Fibroblast of skin of left biceps (primary cell): ENCODE results near the gene A4GALT.
"Not testable (repeated sequence)": the region's sequence is repeated elsewhere in the genome, so short reads cannot be mapped to it uniquely, and the experiment has no call there.

ENCODE experiments used
- DNase-seq, 2 experiments: peaks; one replicate each; pipeline ENCODE4 v3.0.0-alpha.2; 2013; ENCODE audit warnings: low read depth in 2 of 2

A4GALT gene

DNA sequence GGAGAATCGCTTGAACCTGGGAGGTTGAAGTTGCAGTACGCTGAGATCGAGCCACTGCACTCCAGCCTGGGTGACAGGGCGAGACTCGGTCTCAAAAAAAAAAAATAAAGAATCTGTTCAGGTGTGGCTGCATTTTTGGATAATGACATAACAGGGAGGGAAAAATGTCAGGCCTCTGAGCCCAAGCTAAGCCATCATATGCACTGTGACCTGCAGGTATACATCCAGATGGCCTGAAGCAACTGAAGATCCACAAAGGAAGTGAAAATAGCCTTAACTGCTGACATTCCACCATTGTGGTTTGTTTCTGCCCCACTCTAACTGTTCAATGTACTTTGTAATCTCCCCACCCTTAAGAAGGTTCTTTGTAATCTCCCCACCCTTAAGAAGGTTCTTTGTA, 19.6 kb upstream of the A4GALT start:
- not testable (repeated sequence) for DNase-seq

DNA sequence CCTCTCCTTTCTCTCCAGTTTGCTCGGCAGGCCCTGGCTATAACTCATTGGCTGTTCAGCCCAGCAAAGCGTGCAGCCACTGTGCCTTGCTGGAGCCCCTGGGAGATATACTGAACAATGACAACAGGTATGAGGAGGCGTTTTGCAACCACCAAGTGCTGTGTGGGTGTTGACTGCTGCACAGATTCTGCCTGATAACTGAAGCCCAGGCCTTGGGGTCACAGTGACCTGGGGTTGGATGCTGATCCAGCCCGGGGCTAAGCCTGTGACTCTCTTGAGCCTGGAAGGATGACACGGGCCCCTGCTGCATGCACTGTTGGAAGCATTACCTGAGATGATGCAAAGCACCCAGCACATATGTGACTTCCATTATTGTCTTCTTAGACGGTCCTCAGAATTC, 13.7 kb upstream of the A4GALT start:
- DNase-seq, result no peak

DNA sequence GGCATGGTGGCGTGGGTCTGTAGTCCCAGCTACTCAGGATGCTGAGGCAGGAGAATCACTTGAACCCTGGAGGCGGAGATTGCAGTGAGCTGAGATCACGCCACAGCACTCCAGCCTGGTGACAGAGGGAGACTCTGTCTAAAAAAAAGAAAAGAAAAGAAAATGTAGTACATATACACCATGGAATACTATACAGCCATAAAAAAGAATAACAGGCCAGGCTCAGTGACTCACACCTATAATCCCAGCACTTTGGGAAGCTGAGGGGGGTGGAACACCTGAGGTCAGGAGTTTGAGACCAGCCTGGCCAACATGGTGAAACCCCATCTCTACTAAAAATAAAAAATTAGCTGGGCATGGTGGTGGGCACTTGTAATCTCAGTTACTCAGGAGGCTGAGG, 12.7 kb upstream of the A4GALT start:
- not testable (repeated sequence) for DNase-seq

GRCh38 chr22:42732081-42732480, 11.4 kb upstream of the A4GALT start:
- no peak for DNase-seq

DNA sequence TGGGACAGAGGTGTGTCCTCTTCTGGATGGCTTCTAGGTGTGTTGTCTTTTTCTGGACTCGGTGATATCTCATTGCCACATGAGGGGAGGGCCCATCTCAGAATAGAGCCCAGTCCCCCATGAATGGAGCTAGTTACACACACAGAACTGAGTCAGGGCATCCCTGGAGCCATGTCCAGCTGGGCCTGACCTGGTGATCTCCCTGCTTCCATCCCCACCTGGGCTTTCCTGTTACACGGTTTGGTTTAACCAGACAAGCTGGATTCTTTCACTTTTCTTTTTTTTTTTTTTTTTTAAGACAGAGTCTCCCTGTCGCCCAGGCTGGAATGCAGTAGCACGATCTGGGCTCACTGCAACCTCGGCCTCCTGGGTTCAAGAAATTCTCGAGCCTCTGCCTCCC, 6.1 kb upstream of the A4GALT start:
- no peak for DNase-seq

- DNase-seq, result no peak
These were observed 5.1 kb upstream of the A4GALT start for GRCh38 chr22:42725606-42726355.

GRCh38 chr22:42724062-42724461, 3.4 kb upstream of the A4GALT start:
- DNase-seq, result no peak

DNA sequence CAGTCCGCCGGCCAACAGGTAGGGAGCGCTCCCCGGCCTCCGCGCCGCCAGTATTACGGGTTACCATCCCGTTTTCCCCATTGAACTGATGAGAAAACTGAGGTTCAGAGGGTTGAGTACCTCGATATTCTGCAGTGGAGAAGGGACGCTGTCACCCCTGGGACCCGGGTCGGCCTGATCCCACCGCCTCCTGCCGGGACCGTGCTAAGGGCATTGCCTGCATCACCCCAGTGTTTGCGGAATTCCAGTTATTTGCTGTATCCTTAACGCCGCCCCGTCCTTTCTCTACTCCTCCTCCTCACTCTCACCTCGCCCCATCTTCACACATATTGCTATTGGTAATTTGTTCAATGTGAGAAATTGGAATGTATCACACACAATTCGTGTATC, 370 bp upstream of the A4GALT start:
- no peak for DNase-seq

GRCh38 chr22:42719656-42720262, 911 bp downstream of the A4GALT start:
- DNase-seq, result no peak

GRCh38 chr22:42719133-42719532, 1.5 kb downstream of the A4GALT start:
- no peak for DNase-seq

GRCh38 chr22:42717197-42717928, 3.3 kb downstream of the A4GALT start:
- no peak for DNase-seq

DNA sequence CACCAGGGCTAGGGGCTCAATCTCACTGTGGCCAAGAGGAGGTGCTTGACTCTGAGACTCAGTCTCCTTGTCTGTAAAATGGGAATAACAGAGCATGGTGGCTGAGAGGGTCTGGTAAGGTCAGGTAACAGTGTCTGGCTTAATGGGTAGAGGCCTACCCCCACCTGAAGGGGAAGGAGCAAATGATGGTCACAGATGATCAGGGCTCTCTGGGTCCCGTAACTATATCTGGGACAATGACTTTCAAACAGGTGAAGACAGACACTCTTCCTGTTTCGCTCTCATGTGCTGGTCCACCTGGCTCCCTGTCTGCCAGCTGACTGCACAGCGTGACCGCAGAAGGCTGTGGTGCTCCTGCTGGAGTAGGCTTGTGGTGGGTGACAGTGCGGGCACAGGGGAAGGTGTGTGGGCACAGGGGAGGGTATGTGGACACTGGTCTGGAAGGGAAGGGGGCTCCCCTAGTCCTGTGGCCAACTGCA, 4.0 kb downstream of the A4GALT start:
- DNase-seq, result no peak

GRCh38 chr22:42716221-42716620, 4.4 kb downstream of the A4GALT start:
- DNase-seq, result no peak

- no peak for DNase-seq
These were observed 5.8 kb downstream of the A4GALT start for GRCh38 chr22:42714768-42715390.

DNA sequence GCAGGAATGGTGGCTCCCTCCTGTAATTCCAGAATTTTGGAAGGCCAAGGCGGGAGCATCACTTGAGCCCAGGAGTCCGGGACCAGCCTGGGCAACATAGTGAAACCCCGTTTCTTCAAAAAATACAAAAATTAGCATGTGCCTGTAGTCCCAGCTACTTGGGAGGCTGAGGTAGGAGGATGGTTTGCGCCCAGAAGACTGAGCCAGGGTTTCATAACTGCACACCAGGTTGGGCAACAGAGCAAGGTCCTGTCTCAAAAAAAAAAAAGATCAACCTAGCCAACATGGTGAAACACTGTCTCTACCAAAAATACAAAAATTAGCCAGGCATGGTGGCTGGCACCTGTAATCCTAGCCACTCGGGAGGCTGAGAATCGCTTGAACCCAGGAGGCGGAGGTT, 6.4 kb downstream of the A4GALT start:
- no peak for DNase-seq

DNA sequence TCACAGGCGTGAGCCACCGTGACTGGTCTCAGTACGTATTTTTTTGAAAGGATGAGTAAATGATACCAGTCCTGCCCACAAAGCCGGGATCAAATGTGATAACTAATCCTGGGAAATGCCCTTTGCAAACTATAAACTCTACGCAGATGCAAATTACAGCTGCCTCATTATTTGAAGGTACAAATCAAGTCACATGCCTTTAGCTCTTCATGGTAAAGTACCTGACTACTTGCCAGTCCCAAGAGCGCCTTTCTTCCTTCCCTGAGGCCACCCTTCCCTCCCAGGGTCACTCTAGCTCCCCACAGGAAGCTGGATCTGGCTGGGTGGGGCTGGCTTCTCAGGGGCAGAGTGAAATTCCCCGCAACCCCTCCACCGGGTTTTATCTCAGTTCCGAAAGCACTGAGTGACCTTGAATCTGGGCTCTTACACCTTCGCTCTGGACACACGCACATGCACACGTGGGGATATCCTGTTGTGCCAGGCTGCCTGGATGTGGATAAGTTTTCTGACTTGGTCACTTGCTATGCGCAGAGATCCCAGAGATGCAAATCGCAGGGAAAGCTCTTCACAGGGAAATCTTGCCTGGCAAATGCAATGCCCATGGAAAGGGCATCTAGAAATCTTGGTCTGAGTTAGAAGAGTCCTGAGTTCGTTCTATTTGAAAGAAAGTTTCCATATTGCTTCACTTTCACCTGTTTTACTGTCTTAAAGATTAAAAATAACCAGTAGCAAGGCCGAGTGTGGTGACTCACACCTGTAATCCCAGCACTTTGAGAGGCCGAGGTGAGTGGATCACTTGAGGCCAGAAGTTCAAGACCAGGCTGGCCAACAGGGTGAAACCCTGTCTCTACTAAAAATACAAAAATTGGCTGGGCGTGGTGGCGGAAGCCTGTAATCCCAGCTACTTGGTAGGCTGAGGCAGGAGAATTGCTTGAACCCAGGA, 8.5 kb downstream of the A4GALT start:
- DNase-seq, result no peak

GRCh38 chr22:42711281-42711731, 9.4 kb downstream of the A4GALT start:
- DNase-seq, result no peak

DNA sequence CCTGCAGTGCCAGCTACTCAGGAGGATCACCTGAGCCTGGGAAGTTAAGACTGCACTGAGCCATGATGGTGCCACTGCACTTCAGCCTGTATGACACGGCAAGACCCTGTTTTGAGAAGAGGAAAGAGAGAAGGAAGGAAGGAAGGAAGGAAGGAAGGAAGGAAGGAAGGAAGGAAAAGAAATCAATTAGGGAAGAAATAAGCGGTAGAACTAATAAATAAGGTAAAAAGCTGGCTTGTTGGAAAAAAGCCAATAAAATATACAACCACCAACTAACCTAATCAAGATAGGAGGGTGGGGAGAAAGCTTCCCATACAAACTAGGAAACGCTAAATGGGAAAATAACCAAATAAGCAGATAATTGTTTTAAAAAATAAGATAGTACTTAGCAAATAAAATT, 12.3 kb downstream of the A4GALT start:
- no peak for DNase-seq

DNA sequence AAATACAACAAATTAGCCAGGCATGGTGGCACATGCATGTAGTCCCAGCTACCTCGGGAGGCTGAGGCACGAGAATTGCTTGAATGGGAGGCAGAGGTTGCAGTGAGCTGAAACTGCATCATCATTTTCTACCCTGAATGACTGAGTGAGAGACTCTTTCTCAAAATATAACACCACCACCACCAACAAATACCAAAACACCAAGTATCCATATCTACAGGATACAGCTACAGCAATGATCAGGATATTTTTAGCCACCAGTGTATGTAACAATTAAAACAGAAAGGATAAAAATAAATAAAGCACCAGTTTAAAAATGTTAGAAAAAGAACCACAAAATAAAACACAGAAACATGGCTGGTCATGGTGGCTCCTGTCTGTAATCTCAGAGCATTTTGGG, 13.2 kb downstream of the A4GALT start:
- DNase-seq, result no peak

GRCh38 chr22:42704896-42705295, 15.8 kb downstream of the A4GALT start:
- no peak for DNase-seq

DNA sequence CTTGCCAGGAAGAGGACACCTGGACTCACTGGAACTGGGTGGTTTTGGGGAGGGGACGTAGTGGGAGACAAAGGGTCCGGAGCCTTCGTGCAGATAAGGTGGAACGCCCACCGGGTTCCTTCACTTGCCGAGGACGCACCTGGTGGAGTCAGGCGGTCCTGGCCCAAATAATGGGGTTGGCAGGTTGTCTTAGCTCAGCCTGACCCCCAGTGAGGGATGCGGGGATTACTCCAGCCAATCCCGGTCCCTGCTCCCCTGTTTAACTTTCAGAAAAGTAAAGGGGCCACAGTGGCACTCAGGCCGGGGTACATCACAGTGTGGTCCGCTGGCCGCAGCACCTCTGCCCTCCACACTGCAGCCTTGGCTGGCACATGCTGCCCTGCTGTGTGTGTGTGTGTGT, 18.0 kb downstream of the A4GALT start:
- DNase-seq, result no peak
